Rectal smooth muscle tissue (tissue), 1 donor: ENCODE measurements around the gene STK11.

Source experiments
- H3K27ac ChIP-seq: one replicate; pipeline ENCODE4 v1.7.0; 2013; ENCODE audit warnings: low read depth, low read length, inconsistent platforms
- H3K27me3 ChIP-seq: one replicate; pipeline ENCODE4 v1.7.0; 2013; ENCODE audit warnings: low read length; ENCODE audit not compliant: control insufficient read depth, insufficient read depth
- H3K36me3 ChIP-seq: one replicate; pipeline ENCODE4 v1.7.0; 2013; ENCODE audit warnings: low read length; ENCODE audit not compliant: control insufficient read depth, insufficient read depth
- H3K4me1 ChIP-seq: one replicate; pipeline ENCODE4 v1.7.0; 2013; ENCODE audit warnings: low read length; ENCODE audit not compliant: control insufficient read depth, insufficient read depth
- H3K4me3 ChIP-seq: one replicate; pipeline ENCODE4 v1.7.0; 2013; ENCODE audit warnings: low read length
- H3K9ac ChIP-seq: one replicate; pipeline ENCODE4 v1.7.0; 2013; ENCODE audit warnings: low read length

The STK11 gene

DNA sequence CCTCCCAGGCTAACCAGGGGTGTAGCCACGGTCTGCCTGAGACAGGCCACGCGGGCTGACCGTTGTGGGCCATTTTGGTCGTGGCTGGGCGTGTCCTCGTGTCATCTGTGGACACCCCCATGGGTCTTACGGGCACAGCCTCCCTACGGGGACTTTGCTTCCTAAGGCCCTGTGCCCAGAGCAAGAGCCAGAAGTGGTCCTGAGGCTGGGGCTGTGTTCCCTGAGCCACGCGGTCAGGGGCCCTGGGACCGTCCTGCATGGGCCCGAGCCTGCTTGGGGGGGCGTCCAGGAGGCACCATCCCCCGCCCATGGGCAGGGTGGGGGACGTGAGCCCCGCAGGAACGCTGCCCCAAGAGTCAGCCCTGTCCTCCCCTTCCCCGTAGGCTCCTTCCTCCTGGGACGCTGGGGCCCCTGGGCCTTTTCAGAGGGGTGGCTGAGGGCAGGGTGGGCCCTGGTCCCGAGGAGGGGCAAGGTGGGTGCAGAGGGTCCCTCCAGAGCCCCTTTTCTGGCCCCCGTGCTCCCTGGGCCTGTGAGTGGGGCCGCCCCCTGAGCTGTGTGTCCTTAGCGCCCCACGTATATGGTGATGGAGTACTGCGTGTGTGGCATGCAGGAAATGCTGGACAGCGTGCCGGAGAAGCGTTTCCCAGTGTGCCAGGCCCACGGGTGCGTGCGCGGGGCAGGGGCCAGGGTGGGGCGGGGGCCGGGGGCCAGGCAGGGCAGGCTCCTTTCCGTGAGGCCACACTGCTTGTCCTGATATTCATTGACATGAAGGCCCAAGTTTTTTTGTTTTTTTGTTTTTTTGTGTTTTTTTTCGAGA, 13.4 kb downstream of the STK11 start:
- Histone ChIP-seq H3K27ac (peak overlapping the region; percentile 73), H3K9ac (no peak overlapping the region), H3K27me3 (no peaks in the 10 kb centered on the region), H3K4me1 (peaks cover 29% of the 10 kb centered on the region), H3K36me3 (peaks cover 16% of the 10 kb centered on the region), H3K4me3 (no peak overlapping the region)

GRCh38 chr19:1219786-1220476, 14.4 kb downstream of the STK11 start:
- Histone ChIP-seq H3K27me3 (no peaks in the 10 kb centered on the region), H3K4me3 (no peak overlapping the region), H3K36me3 (peaks cover 16% of the 10 kb centered on the region), H3K27ac (no peak overlapping the region), H3K4me1 (peaks cover 19% of the 10 kb centered on the region), H3K9ac (no peak overlapping the region)

- H3K27ac ChIP-seq: no peak overlapping the region
- no peak overlapping the region for H3K4me3 ChIP-seq
- H3K36me3 ChIP-seq: peaks cover 16% of the 10 kb centered on the region
- peaks cover 14% of the 10 kb centered on the region for H3K4me1 ChIP-seq
- no peaks in the 10 kb centered on the region for H3K27me3 ChIP-seq
- no peak overlapping the region for H3K9ac ChIP-seq
Measured at GRCh38 chr19:1220477-1220930, 14.9 kb downstream of the STK11 start.

DNA sequence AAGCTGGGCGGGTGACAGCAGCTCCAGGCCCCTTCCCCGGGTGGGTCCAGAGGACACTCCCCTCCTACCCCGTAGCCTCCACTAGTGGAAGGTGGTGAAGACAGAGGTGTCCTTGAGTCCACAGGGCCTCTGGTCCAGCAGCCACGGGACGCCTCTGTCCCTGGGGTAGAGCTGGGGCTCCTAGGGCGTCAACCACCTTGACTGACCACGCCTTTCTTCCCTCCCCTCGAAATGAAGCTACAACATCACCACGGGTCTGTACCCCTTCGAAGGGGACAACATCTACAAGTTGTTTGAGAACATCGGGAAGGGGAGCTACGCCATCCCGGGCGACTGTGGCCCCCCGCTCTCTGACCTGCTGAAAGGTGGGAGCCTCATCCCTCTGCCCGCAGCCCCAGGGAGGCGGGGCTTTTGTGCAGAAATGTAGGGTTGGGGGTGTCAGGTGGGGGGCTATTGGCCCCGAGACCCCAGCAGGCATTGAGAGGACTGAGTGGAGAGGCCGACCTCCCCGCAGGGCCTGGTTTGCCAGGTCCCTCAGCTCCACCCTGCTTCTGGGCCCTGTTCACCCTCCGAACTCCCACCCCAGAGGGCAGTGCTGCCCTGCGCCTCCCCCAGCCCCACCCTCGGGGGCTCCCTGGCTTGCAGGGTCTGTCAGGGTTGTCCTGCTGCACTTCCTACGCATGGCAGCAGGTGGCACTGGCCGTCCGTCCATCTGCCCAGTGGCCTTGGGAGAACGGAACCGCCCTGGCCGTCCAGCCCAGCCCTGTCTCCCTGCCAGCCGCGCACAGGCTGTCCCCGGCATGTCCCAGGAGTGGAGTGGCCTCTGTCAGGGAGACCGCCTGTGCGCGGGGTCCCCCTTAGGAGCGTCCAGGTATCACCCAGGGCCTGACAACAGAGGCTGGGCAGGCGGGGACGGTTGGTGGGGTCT, 15.7 kb downstream of the STK11 start:
- no peak overlapping the region for H3K9ac ChIP-seq
- peaks cover 16% of the 10 kb centered on the region for H3K36me3 ChIP-seq
- no peak overlapping the region for H3K4me3 ChIP-seq
- no peaks in the 10 kb centered on the region for H3K27me3 ChIP-seq
- peaks cover 9% of the 10 kb centered on the region for H3K4me1 ChIP-seq
- H3K27ac ChIP-seq: no peak overlapping the region

DNA sequence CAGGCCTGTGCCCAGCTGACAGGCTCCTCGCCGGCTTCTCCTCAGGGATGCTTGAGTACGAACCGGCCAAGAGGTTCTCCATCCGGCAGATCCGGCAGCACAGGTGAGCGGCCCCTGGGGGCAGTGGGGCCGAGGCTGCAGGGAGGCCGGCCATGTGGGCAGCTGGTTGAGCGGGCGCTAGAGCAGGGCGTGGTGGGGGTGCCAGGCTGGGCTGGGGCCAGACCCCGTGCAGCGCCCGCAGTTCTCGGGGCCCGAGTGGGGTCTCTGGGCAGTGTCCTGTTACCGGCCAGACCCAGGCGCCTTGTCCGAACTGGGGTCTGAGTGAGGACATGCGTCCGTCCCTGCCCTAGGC, 16.3 kb downstream of the STK11 start:
- peaks cover 16% of the 10 kb centered on the region for H3K36me3 ChIP-seq
- H3K9ac ChIP-seq: no peak overlapping the region
- peaks cover 9% of the 10 kb centered on the region for H3K4me1 ChIP-seq
- H3K27ac ChIP-seq: no peak overlapping the region
- H3K27me3 ChIP-seq: no peaks in the 10 kb centered on the region
- no peak overlapping the region for H3K4me3 ChIP-seq

DNA sequence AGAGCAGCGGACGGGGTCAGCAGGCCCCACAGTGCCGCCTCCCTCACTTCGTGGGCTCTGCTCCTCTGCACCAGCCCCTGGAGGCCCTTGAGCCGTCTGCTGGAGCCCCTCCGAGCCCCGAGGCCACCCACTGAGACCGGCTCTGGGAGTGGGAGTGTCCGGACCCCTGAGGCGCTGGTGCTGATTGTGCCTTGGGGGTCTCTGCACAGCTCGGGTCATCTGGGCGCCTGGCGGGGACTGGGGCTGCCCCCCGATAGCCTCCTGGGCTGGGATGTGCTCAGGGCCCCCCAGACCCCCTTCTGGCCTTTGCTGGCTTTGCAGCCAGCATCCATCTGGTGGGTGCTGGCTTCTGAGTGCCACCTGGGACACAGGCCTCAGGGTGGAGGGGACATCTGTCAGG, 16.8 kb downstream of the STK11 start:
- peaks cover 16% of the 10 kb centered on the region for H3K36me3 ChIP-seq
- H3K4me1 ChIP-seq: peaks cover 9% of the 10 kb centered on the region
- no peak overlapping the region for H3K4me3 ChIP-seq
- no peak overlapping the region for H3K9ac ChIP-seq
- H3K27ac ChIP-seq: no peak overlapping the region
- no peaks in the 10 kb centered on the region for H3K27me3 ChIP-seq

GRCh38 chr19:1223018-1223855, 17.7 kb downstream of the STK11 start:
- Histone ChIP-seq H3K27ac (no peak overlapping the region), H3K27me3 (no peaks in the 10 kb centered on the region), H3K9ac (no peak overlapping the region), H3K4me3 (no peak overlapping the region), H3K36me3 (peaks cover 16% of the 10 kb centered on the region), H3K4me1 (peaks cover 6% of the 10 kb centered on the region)

DNA sequence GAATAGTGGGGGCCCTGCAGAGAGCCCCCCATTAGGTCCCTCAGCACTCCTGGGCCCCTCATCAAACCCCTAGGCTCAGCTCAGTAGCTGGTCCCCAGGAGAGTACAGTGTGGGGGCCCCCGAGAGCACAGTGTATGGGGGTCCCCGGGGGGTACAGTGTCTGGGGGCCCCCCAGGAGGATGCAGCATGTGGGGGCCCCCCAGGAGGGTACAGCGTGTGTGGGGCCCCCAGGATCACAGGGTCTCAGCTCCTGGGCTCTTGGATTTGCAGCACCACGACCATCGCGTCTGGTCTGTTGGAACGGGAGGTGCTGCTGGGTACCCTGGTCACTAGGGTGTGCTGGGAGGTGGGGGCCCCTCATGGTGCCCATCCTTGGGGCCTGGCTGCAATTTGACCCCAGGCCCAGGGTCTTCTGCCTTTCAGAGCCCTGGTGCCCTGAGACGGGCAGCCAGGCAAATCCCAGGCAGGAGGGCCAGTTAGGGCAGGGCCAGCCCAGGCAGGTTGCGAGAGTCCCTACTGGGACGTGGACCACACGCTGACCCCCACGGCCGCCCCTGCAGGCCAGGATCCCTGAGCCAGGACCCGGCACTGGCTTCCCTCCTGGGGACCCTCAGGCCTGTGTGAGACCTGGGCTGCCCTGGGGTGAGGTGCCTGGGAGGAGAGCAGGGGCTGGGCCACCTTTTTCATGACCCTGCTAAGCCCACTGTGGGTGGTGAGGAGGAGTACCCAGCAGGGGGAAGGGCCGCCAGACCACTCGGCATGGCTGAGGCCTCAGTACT, 18.7 kb downstream of the STK11 start:
- H3K27ac ChIP-seq: no peak overlapping the region
- peaks cover 16% of the 10 kb centered on the region for H3K36me3 ChIP-seq
- H3K9ac ChIP-seq: no peak overlapping the region
- H3K4me1 ChIP-seq: no peaks in the 10 kb centered on the region
- H3K4me3 ChIP-seq: no peak overlapping the region
- no peaks in the 10 kb centered on the region for H3K27me3 ChIP-seq

GRCh38 chr19:1224847-1225246, 19.3 kb downstream of the STK11 start:
- Histone ChIP-seq H3K9ac (no peak overlapping the region), H3K27me3 (no peaks in the 10 kb centered on the region), H3K27ac (no peak overlapping the region), H3K4me3 (no peak overlapping the region), H3K36me3 (peaks cover 16% of the 10 kb centered on the region), H3K4me1 (no peaks in the 10 kb centered on the region)

- H3K36me3 ChIP-seq: peaks cover 16% of the 10 kb centered on the region
- no peak overlapping the region for H3K9ac ChIP-seq
- H3K4me1 ChIP-seq: no peaks in the 10 kb centered on the region
- H3K27me3 ChIP-seq: no peaks in the 10 kb centered on the region
- H3K27ac ChIP-seq: no peak overlapping the region
- no peak overlapping the region for H3K4me3 ChIP-seq
Measured at GRCh38 chr19:1225440-1226226, 20.1 kb downstream of the STK11 start.

DNA sequence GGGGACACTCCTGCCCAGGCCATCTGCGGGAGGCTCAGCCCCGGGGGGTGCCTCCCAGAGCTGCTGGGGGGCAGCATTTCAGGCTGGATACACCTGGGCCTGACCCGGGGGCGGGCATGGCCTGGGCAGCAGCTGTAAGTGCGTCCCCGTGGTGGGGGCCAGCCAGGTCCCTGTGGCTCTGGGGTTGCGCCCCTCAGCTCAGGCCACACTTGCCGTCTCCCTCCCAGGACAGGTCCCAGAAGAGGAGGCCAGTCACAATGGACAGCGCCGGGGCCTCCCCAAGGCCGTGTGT, 20.6 kb downstream of the STK11 start:
- H3K27me3 ChIP-seq: no peaks in the 10 kb centered on the region
- H3K4me3 ChIP-seq: no peak overlapping the region
- peaks cover 11% of the 10 kb centered on the region for H3K36me3 ChIP-seq
- H3K27ac ChIP-seq: no peak overlapping the region
- no peaks in the 10 kb centered on the region for H3K4me1 ChIP-seq
- no peak overlapping the region for H3K9ac ChIP-seq
